Endothelial cell of umbilical vein (primary cell): ENCODE data around the gene FXYD6. TPM values are rescaled to one million over a fixed set of nuclear protein-coding genes. Genes with fewer than 3 reads are reported as not detected.

Source experiments
- BruUV-seq: library from RNA; stranded (reverse); fragments of 400-500 nt; replicated peaks from 2 replicates; lab custom pipeline; 2021; lab: Mats Ljungman, UMichigan
- CTCF ChIA-PET: fragments of 300-600, 350-600 bp; sonication (Branson Sonifier 250); formaldehyde crosslinking; loops from one replicate; lab custom pipeline; 2021; ENCODE audit warnings: antibody characterized with exemption, inconsistent platforms; lab: Charles Lee
- POLR2A ChIA-PET: fragments of 300-600, 350-600 bp; sonication (Branson Sonifier 250); formaldehyde crosslinking; loops from one replicate; lab custom pipeline; 2021; ENCODE audit warnings: antibody characterized with exemption, inconsistent platforms; lab: Charles Lee
- DNase-seq: peaks from one replicate; pipeline ENCODE4 v3.0.0-alpha.2; 2011; ENCODE audit warnings: low read depth, low spot score
- FAIRE-seq: peaks from 2 replicates; lab custom pipeline; 2011; peaks lifted over from hg19 to GRCh38; lab: Jason Lieb, UNC
- H2AFZ ChIP-seq: 2 replicates; pipeline ENCODE4 v1.6.0; 2012; ENCODE audit warnings: low read depth, low read length, control low read depth, inconsistent platforms
- H3K27ac ChIP-seq: 2 replicates; pipeline ENCODE4 v1.5.1; 2011; ENCODE audit warnings: low read depth, mild to moderate bottlenecking, control low read depth, low read length, moderate library complexity; ENCODE audit not compliant: insufficient read depth
- H3K27me3 ChIP-seq, 2 experiments: 2 replicates each; pipeline versions ENCODE4 v1.6.0 to v1.6.1; 2011; ENCODE audit warnings: low read length in 2 of 2, mixed read lengths in 1 of 2; ENCODE audit not compliant: control insufficient read depth in 2 of 2, insufficient read depth in 2 of 2
- H3K36me3 ChIP-seq, 2 experiments: 2 replicates in 1 of 2; 3 replicates in 1 of 2; pipeline ENCODE4 v1.5.1; 2011; ENCODE audit warnings: low read length in 2 of 2, mild to moderate bottlenecking in 1 of 2, moderate library complexity in 1 of 2; ENCODE audit not compliant: control insufficient read depth in 2 of 2, insufficient read depth in 2 of 2; ENCODE audit errors: extremely low read depth in 1 of 2
- H3K4me1 ChIP-seq: 3 replicates; pipeline ENCODE4 v1.5.1; 2011; ENCODE audit warnings: mild to moderate bottlenecking, low read length; ENCODE audit not compliant: control insufficient read depth, insufficient read depth; ENCODE audit errors: extremely low read depth
- H3K4me2 ChIP-seq: 2 replicates; pipeline ENCODE4 v1.6.1; 2011; ENCODE audit warnings: low read length, control low read depth, mixed read lengths; ENCODE audit not compliant: insufficient read depth
- H3K4me3 ChIP-seq, 3 experiments: fragments of 200-600 bp in 1 of 3; sonication (generic), shearing (Covaris generic) in 1 of 3; replicated peaks in 1 of 3; 2 replicates each; pipeline ENCODE4 v1.5.1; 2011 to 2016; ENCODE audit warnings: control low read depth in 3 of 3, low read length in 3 of 3, mild to moderate bottlenecking in 2 of 3, inconsistent platforms in 1 of 3, low read depth in 1 of 3, moderate library complexity in 1 of 3; ENCODE audit not compliant: insufficient read depth in 1 of 3
- H3K79me2 ChIP-seq: 2 replicates; pipeline ENCODE4 v1.6.0; 2012; ENCODE audit warnings: low read length, inconsistent platforms; ENCODE audit not compliant: control insufficient read depth, insufficient read depth
- H3K9ac ChIP-seq: replicated peaks from 2 replicates; pipeline ENCODE3; 2011; ENCODE audit warnings: low read length, control low read depth; ENCODE audit not compliant: insufficient read depth; ENCODE audit errors: extremely low read depth
- H3K9me1 ChIP-seq: replicated peaks from 3 replicates; pipeline ENCODE4 v1.6.0; 2011; ENCODE audit warnings: mild to moderate bottlenecking, low read length; ENCODE audit not compliant: control insufficient read depth, insufficient read depth; ENCODE audit errors: extremely low read depth
- H3K9me3 ChIP-seq: replicated peaks from 2 replicates; pipeline ENCODE4 v1.5.1; 2012; ENCODE audit warnings: low read length, inconsistent platforms; ENCODE audit not compliant: control insufficient read depth, insufficient read depth
- H4K20me1 ChIP-seq: replicated peaks from 2 replicates; pipeline ENCODE3; 2011; ENCODE audit warnings: mild to moderate bottlenecking, low read length; ENCODE audit not compliant: control insufficient read depth, insufficient read depth; ENCODE audit errors: extremely low read depth
- EZH2 ChIP-seq: IDR thresholded peaks from 2 replicates; pipeline ENCODE4 v1.6.1; 2012; ENCODE audit warnings: borderline replicate concordance, low read depth, mild to moderate bottlenecking, moderate library complexity, low read length, inconsistent platforms; ENCODE audit not compliant: severe bottlenecking
- FOS ChIP-seq: IDR thresholded peaks from 2 replicates; pipeline ENCODE4 v1.6.1; 2011; ENCODE audit warnings: mild to moderate bottlenecking, low read length, moderate library complexity, borderline replicate concordance; ENCODE audit not compliant: insufficient read depth
- GATA2 ChIP-seq: IDR thresholded peaks from 2 replicates; pipeline ENCODE4 v1.7.0; 2011; ENCODE audit warnings: low read depth, mild to moderate bottlenecking, moderate library complexity, mixed read lengths, low read length; ENCODE audit not compliant: insufficient read length, insufficient read depth
- JUN ChIP-seq: IDR thresholded peaks from 2 replicates; pipeline ENCODE4 v1.6.1; 2011; ENCODE audit warnings: borderline replicate concordance, low read depth; ENCODE audit not compliant: insufficient read length, insufficient read depth
- MYC ChIP-seq: IDR thresholded peaks from one replicate; pipeline ENCODE4 v1.6.1; 2011; ENCODE audit warnings: mild to moderate bottlenecking, low read depth, low read length
- POLR2A ChIP-seq: IDR thresholded peaks from 2 replicates; pipeline ENCODE4 v1.6.1; 2012; ENCODE audit warnings: low read depth, mild to moderate bottlenecking, control low read depth, low read length
- POLR2AphosphoS5 ChIP-seq: IDR thresholded peaks from 2 replicates; pipeline ENCODE4 v1.6.1; 2012; ENCODE audit warnings: low read depth, mild to moderate bottlenecking, control low read depth, low read length, moderate library complexity; ENCODE audit not compliant: insufficient read depth
- dilution Hi-C: fragments of 300-500 bp; cut with MboI; formaldehyde crosslinking; loops from one replicate; pipeline ENCODE4 v1.15.0; 2019; ENCODE audit warnings: low sequenced_read_pairs; ENCODE audit not compliant: extremely low pct_ligation_motif_present
- intact Hi-C: fragments of 100-400 bp; cut with micrococcal nuclease; formaldehyde crosslinking; loops from one replicate; pipeline ENCODE4 v1.10.0; 2022
- polyA plus RNA-seq, 4 experiments: library from polyadenylated mRNA; depleted of rRNA in 3 of 4; stranded (reverse) in 3 of 4; unstranded in 1 of 4; fragments of >200 nt; gene quantifications; 2 replicates each; pipeline versions ENCODE4 v1.2.1 to v1.2.3, GENCODE V29; 2011 to 2012; ENCODE audit warnings: missing spikeins in 1 of 4
- total RNA-seq: library from RNA; stranded (reverse); gene quantifications from 2 replicates; pipeline ENCODE4 v1.2.3, GENCODE V29; 2021
- TF ChIP-seq, protein P1 (sequence below), 2 donors: IDR thresholded peaks; 1 replicate in 1 of 2; 2 replicates in 1 of 2; pipeline ENCODE4 v1.5.1; 2011; ENCODE audit warnings: low read length in 2 of 2, mild to moderate bottlenecking in 2 of 2, moderate library complexity in 2 of 2, control low read depth in 1 of 2, inconsistent platforms in 1 of 2, low read depth in 1 of 2; ENCODE audit not compliant: insufficient read depth in 1 of 2; ENCODE audit errors: extremely low read depth in 1 of 2
- TF ChIP-seq, protein P2 (sequence below): IDR thresholded peaks from 2 replicates; pipeline ENCODE4 v1.6.1; 2011; ENCODE audit not compliant: insufficient read depth, insufficient read length

FXYD6 gene
- total and polyA plus RNA-seq, 2 donors (not counting 3 experiments of a cell fraction or from before 2014, with no cell fraction given) = 1.4 to 8.7 TPM

DNA sequence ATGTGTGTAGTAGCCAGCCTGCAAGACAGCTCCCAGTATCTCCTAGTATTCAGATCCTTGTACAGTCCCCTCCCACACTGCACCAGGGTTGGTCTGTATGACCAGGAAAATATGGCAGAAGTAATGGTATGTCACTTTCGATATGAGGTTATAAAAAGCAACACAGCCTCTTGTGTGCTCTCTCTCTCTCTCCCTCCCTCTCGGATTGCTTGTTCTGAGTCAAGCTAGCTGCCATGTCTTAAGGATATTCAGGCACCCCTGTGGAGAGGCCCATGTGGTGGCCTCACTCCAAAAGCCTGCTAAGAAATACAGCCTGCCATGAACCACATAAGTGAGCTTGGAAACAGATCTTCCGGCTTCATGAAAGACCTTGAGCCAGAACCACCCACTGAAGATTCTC lies 25.4 kb downstream of the FXYD6 start:
- H3K27ac ChIP-seq = no peak overlapping the region
- no peak for DNase-seq
- H4K20me1 ChIP-seq = no peaks in the 10 kb centered on the region
- ChIA-PET POLR2A (no interaction called here), CTCF (interaction anchor here (1.1 to 1.8 kb wide), 3 partner anchors 8 to 96 kb away, joined by 3 to 6 read pairs (median 4); no protein-coding TSS in a partner anchor)
- dilution Hi-C loops (no loop called here), intact Hi-C loops (no loop called here)
- no peaks in the 10 kb centered on the region for H3K9me3 ChIP-seq
- FAIRE-seq = no peak
- H3K27me3 ChIP-seq = peaks cover 3 to 12% of the 10 kb centered on the region in 2 experiments
- TF ChIP-seq POLR2AphosphoS5 = no peak
- no peak for TF ChIP-seq EZH2
- TF ChIP-seq, protein P1, sequence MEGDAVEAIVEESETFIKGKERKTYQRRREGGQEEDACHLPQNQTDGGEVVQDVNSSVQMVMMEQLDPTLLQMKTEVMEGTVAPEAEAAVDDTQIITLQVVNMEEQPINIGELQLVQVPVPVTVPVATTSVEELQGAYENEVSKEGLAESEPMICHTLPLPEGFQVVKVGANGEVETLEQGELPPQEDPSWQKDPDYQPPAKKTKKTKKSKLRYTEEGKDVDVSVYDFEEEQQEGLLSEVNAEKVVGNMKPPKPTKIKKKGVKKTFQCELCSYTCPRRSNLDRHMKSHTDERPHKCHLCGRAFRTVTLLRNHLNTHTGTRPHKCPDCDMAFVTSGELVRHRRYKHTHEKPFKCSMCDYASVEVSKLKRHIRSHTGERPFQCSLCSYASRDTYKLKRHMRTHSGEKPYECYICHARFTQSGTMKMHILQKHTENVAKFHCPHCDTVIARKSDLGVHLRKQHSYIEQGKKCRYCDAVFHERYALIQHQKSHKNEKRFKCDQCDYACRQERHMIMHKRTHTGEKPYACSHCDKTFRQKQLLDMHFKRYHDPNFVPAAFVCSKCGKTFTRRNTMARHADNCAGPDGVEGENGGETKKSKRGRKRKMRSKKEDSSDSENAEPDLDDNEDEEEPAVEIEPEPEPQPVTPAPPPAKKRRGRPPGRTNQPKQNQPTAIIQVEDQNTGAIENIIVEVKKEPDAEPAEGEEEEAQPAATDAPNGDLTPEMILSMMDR (IDR thresholded peaks at IDR 0.05; ENCODE audit: extremely low read depth in 1 of 2, insufficient read depth in 1 of 2, low read depth in 1 of 2, low read length in 2 of 2) = no peak
- no peak for TF ChIP-seq POLR2A
- no peak for TF ChIP-seq MYC
- no peak for TF ChIP-seq JUN
- TF ChIP-seq GATA2 = no peak
- TF ChIP-seq, protein P2, sequence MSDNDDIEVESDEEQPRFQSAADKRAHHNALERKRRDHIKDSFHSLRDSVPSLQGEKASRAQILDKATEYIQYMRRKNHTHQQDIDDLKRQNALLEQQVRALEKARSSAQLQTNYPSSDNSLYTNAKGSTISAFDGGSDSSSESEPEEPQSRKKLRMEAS = no peak
- no peak for TF ChIP-seq FOS
- H3K9me1 ChIP-seq = no peaks in the 10 kb centered on the region
- H2AFZ ChIP-seq = no peak overlapping the region
- no peak overlapping the region for H3K4me2 ChIP-seq
- H3K36me3 ChIP-seq = no peaks in the 10 kb centered on the region
- H3K4me3 ChIP-seq = no peak overlapping the region
- H3K4me1 ChIP-seq = no peaks in the 10 kb centered on the region
- no TSS peak for BruUV-seq
- no peak overlapping the region for H3K9ac ChIP-seq
- H3K79me2 ChIP-seq = no peaks in the 10 kb centered on the region
